CD4-positive, alpha-beta T cell (primary cell): ENCODE results near the gene TMEM168. TPM values are rescaled to one million over a fixed set of nuclear protein-coding genes. Genes with fewer than 3 reads are reported as not detected.

Experiments used
- ATAC-seq: fragments of 200-7000 bp; cut with Tn5 transposase; one replicate; pipeline ENCODE4 v1.10.0; 2022; ENCODE audit warnings: mild to moderate bottlenecking; ENCODE audit not compliant: poor library complexity
- CTCF ChIA-PET: fragments of 350-600 bp; sonication (Branson Sonifier 250); formaldehyde crosslinking; loops from one replicate; lab custom pipeline; 2021; ENCODE audit warnings: antibody characterized with exemption, inconsistent platforms; lab: Charles Lee
- POLR2A ChIA-PET: fragments of 350-600 bp; sonication (Branson Sonifier 250); formaldehyde crosslinking; loops from one replicate; lab custom pipeline; 2021; ENCODE audit warnings: antibody characterized with exemption, inconsistent platforms; lab: Charles Lee
- DNase-seq, 14 experiments: peaks; one replicate each; pipeline ENCODE4 v3.0.0-alpha.2; 2013 to 2020; ENCODE audit warnings: mixed read lengths in 2 of 14
- H3K27ac ChIP-seq, 2 donors: one replicate each; pipeline versions ENCODE4 v1.5.1 to v1.7.0; 2013; ENCODE audit warnings: low read length in 2 of 2, low read depth in 1 of 2, mild to moderate bottlenecking in 1 of 2
- H3K27me3 ChIP-seq, 2 experiments: 1 replicate in 1 of 2; 2 replicates in 1 of 2; pipeline versions ENCODE4 v1.6.1 to v1.7.0; 2013; ENCODE audit warnings: low read length in 2 of 2, control low read depth in 1 of 2, mild to moderate bottlenecking in 1 of 2, moderate library complexity in 1 of 2; ENCODE audit not compliant: insufficient read depth in 2 of 2, control insufficient read depth in 1 of 2
- H3K36me3 ChIP-seq: one replicate; pipeline ENCODE4 v1.6.1; 2013; ENCODE audit warnings: low read length, control low read depth; ENCODE audit not compliant: insufficient read depth
- H3K4me1 ChIP-seq: one replicate; pipeline ENCODE4 v1.6.1; 2013; ENCODE audit warnings: low read length, control low read depth; ENCODE audit not compliant: insufficient read depth
- H3K4me3 ChIP-seq: one replicate; pipeline ENCODE4 v1.5.1; 2013; ENCODE audit warnings: mild to moderate bottlenecking, low read length, moderate library complexity
- H3K9me3 ChIP-seq, 2 experiments: 1 replicate in 1 of 2; 2 replicates in 1 of 2; pipeline versions ENCODE4 v1.6.1 to v1.7.0; 2013; ENCODE audit warnings: low read length in 2 of 2, mild to moderate bottlenecking in 2 of 2, control low read depth in 1 of 2, moderate library complexity in 1 of 2; ENCODE audit not compliant: control insufficient read depth in 1 of 2, insufficient read depth in 1 of 2
- H3K27ac Mint-ChIP-seq: one replicate; pipeline ENCODE4 v1.8.0; 2020; ENCODE audit warnings: mixed read lengths
- H3K27me3 Mint-ChIP-seq: one replicate; pipeline ENCODE4 v1.8.0; 2021; ENCODE audit warnings: mixed read lengths
- H3K36me3 Mint-ChIP-seq: one replicate; pipeline ENCODE4 v1.8.0; 2021; ENCODE audit warnings: low read depth, mixed read lengths
- H3K4me1 Mint-ChIP-seq: one replicate; pipeline ENCODE4 v1.8.0; 2021; ENCODE audit warnings: low read depth, mixed read lengths
- H3K4me3 Mint-ChIP-seq: one replicate; pipeline ENCODE4 v1.8.0; 2020; ENCODE audit warnings: mild to moderate bottlenecking, mixed read lengths
- H3K9me3 Mint-ChIP-seq: one replicate; pipeline ENCODE4 v1.8.0; 2020; ENCODE audit warnings: mixed read lengths
- intact Hi-C, 2 experiments: fragments of 100-400 bp; cut with DNase I in 1 of 2; cut with micrococcal nuclease in 1 of 2; formaldehyde crosslinking; loops; one replicate each; pipeline versions ENCODE4 v1.15.1 to v1.9.0; 2023 to 2025; cut with DNase I, micrococcal nuclease
- total RNA-seq, 174 experiments: library from RNA in 2 of 174; stranded (reverse) in 2 of 174; gene quantifications; one replicate each; pipeline ENCODE4 v1.2.3 and lab custom pipeline; 2021 to 2026
- TF ChIP-seq, protein P1 (sequence below): fragments of 200-600 bp; IDR thresholded peaks from one replicate; pipeline ENCODE4 v1.8.0; 2022; ENCODE audit warnings: antibody characterized with exemption, mild to moderate bottlenecking

The TMEM168 gene
- total RNA-seq, 2 experiments from 2014 or later = 11.5 to 11.9 TPM

DNA sequence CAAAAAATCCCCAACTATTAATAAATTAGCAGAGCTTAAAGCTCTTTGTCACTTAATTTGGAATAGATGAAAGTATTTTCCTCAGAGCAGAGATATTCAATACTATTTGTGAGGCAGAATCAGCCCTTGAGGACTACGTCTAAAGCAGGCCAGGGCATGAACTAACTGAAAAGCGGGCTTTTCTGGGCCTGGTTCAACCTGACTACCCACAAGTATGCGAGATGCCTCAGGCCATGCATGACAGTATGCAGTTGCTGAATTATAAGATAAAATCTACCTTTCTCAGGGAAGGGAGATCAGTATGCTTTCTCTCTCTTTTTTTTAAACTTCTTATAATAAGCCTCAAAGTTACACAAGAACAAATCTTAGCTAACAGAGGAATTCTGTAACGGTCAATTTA is 20.1 kb downstream of the TMEM168 start:
- Histone ChIP-seq H3K27ac (no peak overlapping the region), H3K4me3 (no peak overlapping the region), H3K9me3 (no peaks in the 10 kb centered on the region), H3K27me3 (no peaks in the 10 kb centered on the region), H3K4me1 (no peaks in the 10 kb centered on the region), H3K36me3 (peaks cover 3% of the 10 kb centered on the region)
- no peak overlapping the region for H3K27ac Mint-ChIP-seq
- intact Hi-C loops = no loop called here
- peaks cover 31% of the 10 kb centered on the region for H3K36me3 Mint-ChIP-seq
- H3K4me3 Mint-ChIP-seq = no peak overlapping the region
- no peak for ATAC-seq
- CTCF ChIA-PET = no interaction called here
- H3K9me3 Mint-ChIP-seq = no peaks in the 10 kb centered on the region
- no peaks in the 10 kb centered on the region for H3K27me3 Mint-ChIP-seq
- DNase-seq = no peak
- H3K4me1 Mint-ChIP-seq = peaks cover 15% of the 10 kb centered on the region
- POLR2A ChIA-PET = no interaction called here
- TF ChIP-seq, protein P1, sequence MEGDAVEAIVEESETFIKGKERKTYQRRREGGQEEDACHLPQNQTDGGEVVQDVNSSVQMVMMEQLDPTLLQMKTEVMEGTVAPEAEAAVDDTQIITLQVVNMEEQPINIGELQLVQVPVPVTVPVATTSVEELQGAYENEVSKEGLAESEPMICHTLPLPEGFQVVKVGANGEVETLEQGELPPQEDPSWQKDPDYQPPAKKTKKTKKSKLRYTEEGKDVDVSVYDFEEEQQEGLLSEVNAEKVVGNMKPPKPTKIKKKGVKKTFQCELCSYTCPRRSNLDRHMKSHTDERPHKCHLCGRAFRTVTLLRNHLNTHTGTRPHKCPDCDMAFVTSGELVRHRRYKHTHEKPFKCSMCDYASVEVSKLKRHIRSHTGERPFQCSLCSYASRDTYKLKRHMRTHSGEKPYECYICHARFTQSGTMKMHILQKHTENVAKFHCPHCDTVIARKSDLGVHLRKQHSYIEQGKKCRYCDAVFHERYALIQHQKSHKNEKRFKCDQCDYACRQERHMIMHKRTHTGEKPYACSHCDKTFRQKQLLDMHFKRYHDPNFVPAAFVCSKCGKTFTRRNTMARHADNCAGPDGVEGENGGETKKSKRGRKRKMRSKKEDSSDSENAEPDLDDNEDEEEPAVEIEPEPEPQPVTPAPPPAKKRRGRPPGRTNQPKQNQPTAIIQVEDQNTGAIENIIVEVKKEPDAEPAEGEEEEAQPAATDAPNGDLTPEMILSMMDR = no peak

DNA sequence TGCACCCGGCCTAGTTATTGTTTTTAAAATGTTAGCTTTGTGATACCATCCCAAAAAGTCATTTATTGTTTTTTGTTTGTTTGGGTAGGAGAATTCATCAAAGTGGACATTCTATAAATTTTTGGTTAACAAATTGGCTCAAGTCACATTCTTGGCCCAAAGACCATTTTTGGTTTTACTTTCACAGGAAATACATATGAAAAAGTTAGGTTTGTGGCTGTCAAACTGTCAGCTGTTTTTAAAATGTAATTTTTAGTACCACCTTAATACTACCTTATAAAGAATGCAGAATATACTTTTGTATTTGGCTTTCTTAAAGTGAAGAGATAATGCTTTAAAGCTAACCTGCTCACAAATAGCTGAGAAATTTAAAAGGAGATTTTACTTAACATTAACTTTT is 25.1 kb downstream of the TMEM168 start:
- H3K4me1 Mint-ChIP-seq = peaks cover 15% of the 10 kb centered on the region
- peak in 1 of 14 experiments; percentile 33 for DNase-seq
- ATAC-seq = no peak
- Histone ChIP-seq H3K27me3 (no peaks in the 10 kb centered on the region), H3K9me3 (no peaks in the 10 kb centered on the region), H3K4me3 (no peak overlapping the region), H3K27ac (no peak overlapping the region), H3K4me1 (peaks cover 7% of the 10 kb centered on the region), H3K36me3 (no peaks in the 10 kb centered on the region)
- intact Hi-C loops = no loop called here
- POLR2A ChIA-PET = interaction anchor here (0.7 to 1.1 kb wide), 2 partner anchors 25 to 452 kb away, joined by 3 read pairs; partner anchors contain the start of gene TMEM168
- no peak overlapping the region for H3K27ac Mint-ChIP-seq
- CTCF ChIA-PET = no interaction called here
- H3K36me3 Mint-ChIP-seq = peaks cover 19% of the 10 kb centered on the region
- H3K27me3 Mint-ChIP-seq = no peaks in the 10 kb centered on the region
- TF ChIP-seq, protein P1 = no peak
- H3K9me3 Mint-ChIP-seq = no peaks in the 10 kb centered on the region
- H3K4me3 Mint-ChIP-seq = no peak overlapping the region

DNA sequence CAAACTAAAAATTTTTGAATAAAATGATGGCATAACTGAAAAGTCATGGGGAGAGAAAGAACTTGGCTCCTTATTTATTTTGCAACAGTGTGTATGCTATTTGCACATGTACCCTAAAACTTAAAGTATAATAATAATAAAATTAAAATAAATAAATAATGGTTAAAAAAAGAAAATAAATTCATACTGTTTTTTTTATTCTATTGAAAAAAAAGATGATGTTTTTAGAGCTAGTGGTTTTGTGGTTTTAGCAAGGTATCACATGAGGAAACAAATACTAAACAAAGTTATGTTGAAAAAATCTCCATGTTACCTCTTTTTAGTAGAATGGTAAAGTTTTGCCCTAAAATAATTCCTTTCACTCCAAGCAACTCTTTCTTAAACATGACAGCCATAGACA is 26.2 kb downstream of the TMEM168 start:
- ATAC-seq = no peak
- H3K36me3 Mint-ChIP-seq = peaks cover 10% of the 10 kb centered on the region
- POLR2A ChIA-PET = no interaction called here
- peaks cover 10% of the 10 kb centered on the region for H3K4me1 Mint-ChIP-seq
- H3K9me3 ChIP-seq = no peaks in the 10 kb centered on the region
- intact Hi-C loops = no loop called here
- no peak overlapping the region for H3K27ac Mint-ChIP-seq
- no peaks in the 10 kb centered on the region for H3K27me3 ChIP-seq
- CTCF ChIA-PET = no interaction called here
- H3K9me3 Mint-ChIP-seq = no peaks in the 10 kb centered on the region
- H3K4me3 ChIP-seq = no peak overlapping the region
- no peaks in the 10 kb centered on the region for H3K27me3 Mint-ChIP-seq
- H3K4me1 ChIP-seq = peaks cover 7% of the 10 kb centered on the region
- no peaks in the 10 kb centered on the region for H3K36me3 ChIP-seq
- H3K27ac ChIP-seq = no peak overlapping the region
- H3K4me3 Mint-ChIP-seq = no peak overlapping the region
- peak in 1 of 14 experiments; percentile 32 for DNase-seq
- TF ChIP-seq, protein P1 = no peak
